ACC112 (cell line): ENCODE measurements around the gene SMARCE1.

Source experiments
- H2AFZ ChIP-seq: fragments of 200-600 bp; sonication (generic); one replicate; pipeline ENCODE4 v1.6.0; 2017; ENCODE audit warnings: antibody characterized with exemption, low read length; ENCODE audit not compliant: unreplicated experiment
- H3K27ac ChIP-seq: fragments of 200-600 bp; sonication (generic); 2 replicates; pipeline ENCODE4 v1.5.1; 2014; ENCODE audit warnings: low read depth, mild to moderate bottlenecking, antibody characterized with exemption, low read length, moderate library complexity
- H3K27me3 ChIP-seq: fragments of 200-600 bp; sonication (generic); 2 replicates; pipeline ENCODE4 v1.6.1; 2014; ENCODE audit warnings: mild to moderate bottlenecking, antibody characterized with exemption, low read length, moderate library complexity, mixed read lengths; ENCODE audit not compliant: insufficient read depth
- H3K36me3 ChIP-seq: fragments of 200-600 bp; sonication (generic); 2 replicates; pipeline ENCODE4 v1.6.1; 2016; ENCODE audit warnings: mild to moderate bottlenecking, antibody characterized with exemption, low read length, moderate library complexity, mixed read lengths; ENCODE audit not compliant: insufficient read depth
- H3K4me1 ChIP-seq: fragments of 200-600 bp; sonication (generic); one replicate; pipeline ENCODE4 v1.6.1; 2016; ENCODE audit warnings: low read length, mixed read lengths; ENCODE audit not compliant: insufficient read depth, unreplicated experiment, control insufficient read depth
- H3K4me3 ChIP-seq: fragments of 200-600 bp; sonication (generic); 2 replicates; pipeline ENCODE4 v1.5.1; 2014; ENCODE audit warnings: mild to moderate bottlenecking, low read depth, low read length
- H3K79me2 ChIP-seq: fragments of 200-600 bp; sonication (generic); one replicate; pipeline ENCODE4 v1.6.0; 2016; ENCODE audit warnings: low read length; ENCODE audit not compliant: control insufficient read depth, unreplicated experiment, insufficient read depth

The SMARCE1 gene

DNA sequence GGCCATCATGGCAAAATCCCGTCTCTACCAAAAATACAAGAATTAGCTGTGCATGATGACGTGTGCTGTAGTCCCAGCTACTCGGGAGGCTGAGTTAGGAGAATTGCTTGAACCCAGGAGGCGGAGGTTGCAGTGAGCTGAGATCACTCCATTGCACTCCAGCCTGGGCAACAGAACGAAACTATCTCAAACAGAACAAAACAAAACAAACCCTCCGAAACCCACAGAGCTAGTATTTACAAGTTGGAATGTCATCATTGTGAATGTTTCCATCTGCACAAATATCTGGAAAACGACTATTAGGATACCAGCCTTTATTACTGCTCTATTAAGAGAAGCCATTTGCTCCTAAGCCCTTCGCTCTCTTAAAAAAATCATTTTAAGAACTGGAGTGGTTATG is 26.0 kb downstream of the SMARCE1 start:
- no peaks in the 10 kb centered on the region for H3K36me3 ChIP-seq
- H2AFZ ChIP-seq: no peak overlapping the region
- H3K27ac ChIP-seq: no peak overlapping the region
- no peak overlapping the region for H3K4me3 ChIP-seq
- no peaks in the 10 kb centered on the region for H3K4me1 ChIP-seq
- H3K79me2 ChIP-seq: no peaks in the 10 kb centered on the region
- no peaks in the 10 kb centered on the region for H3K27me3 ChIP-seq

- Histone ChIP-seq H3K27me3 (no peaks in the 10 kb centered on the region), H3K27ac (no peak overlapping the region), H3K4me1 (no peaks in the 10 kb centered on the region)
These were observed 26.6 kb downstream of the SMARCE1 start for GRCh38 chr17:40621019-40621418.

GRCh38 chr17:40618754-40619625 is 28.6 kb downstream of the SMARCE1 start:
- H3K27me3 ChIP-seq: no peaks in the 10 kb centered on the region

More at GRCh38 chr17:40621019-40621418, 26.6 kb downstream of the SMARCE1 start:
- H3K4me3 ChIP-seq: no peak overlapping the region
- no peak overlapping the region for H2AFZ ChIP-seq
- no peaks in the 10 kb centered on the region for H3K79me2 ChIP-seq
- H3K36me3 ChIP-seq: no peaks in the 10 kb centered on the region

DNA sequence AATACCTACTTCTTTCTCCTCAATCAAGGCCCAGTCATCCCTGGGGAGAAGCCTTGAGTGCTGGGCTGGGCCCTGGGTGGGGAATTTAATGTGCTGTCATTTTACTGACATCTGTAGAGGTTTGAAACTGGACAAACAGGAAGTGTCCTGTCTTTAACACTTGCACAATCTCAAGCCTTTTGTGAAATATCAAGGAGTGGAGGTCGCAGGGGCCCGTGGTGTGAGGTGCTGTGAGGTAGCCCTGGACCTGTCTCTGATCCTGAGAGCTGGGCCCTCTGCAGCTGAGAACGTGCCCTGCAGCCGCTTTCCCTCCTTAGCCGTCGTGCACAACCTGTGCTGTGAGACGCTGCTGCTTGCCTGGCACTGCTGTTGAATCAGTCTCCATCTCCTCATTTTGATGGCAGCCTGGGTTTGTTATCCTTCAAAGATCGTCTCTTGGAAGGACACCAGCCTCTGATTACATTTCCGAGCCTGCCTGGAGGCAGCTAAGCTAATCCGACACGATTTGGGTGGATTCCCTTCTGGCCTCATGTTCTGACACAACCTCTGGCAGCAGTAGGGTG is 29.9 kb downstream of the SMARCE1 start:
- Histone ChIP-seq H3K79me2 (no peaks in the 10 kb centered on the region), H3K36me3 (no peaks in the 10 kb centered on the region)

More at GRCh38 chr17:40618754-40619625, 28.6 kb downstream of the SMARCE1 start:
- H3K4me1 ChIP-seq: no peaks in the 10 kb centered on the region
- H3K27ac ChIP-seq: no peak overlapping the region
- no peak overlapping the region for H3K4me3 ChIP-seq
- H3K36me3 ChIP-seq: no peaks in the 10 kb centered on the region
- no peaks in the 10 kb centered on the region for H3K79me2 ChIP-seq
- H2AFZ ChIP-seq: no peak overlapping the region

DNA sequence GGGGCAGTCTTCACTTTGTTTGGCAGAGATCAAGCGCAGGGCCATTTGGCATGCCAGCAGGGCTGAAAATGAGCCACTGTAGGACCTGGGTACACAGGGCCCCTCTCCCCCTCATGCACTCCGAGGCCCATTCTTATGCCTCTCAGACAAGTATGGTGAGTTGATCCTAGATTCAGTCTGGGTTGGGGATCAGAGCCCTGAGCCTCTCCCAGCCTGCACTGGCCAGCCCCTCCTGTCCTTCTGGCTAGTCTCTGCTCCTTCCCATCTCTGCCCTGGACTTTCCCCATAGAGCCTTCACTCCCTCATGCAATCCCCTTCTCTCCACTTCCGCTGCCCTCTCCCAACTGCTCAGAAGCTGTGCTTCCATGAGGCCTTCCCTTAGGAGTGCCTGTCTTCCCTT is 31.0 kb downstream of the SMARCE1 start:
- H3K4me1 ChIP-seq: no peaks in the 10 kb centered on the region
- H3K27me3 ChIP-seq: no peaks in the 10 kb centered on the region
- no peak overlapping the region for H3K27ac ChIP-seq
- no peak overlapping the region for H2AFZ ChIP-seq
- no peaks in the 10 kb centered on the region for H3K36me3 ChIP-seq
- H3K79me2 ChIP-seq: no peaks in the 10 kb centered on the region
- no peak overlapping the region for H3K4me3 ChIP-seq

More for the DNA sequence above, 29.9 kb downstream of the SMARCE1 start:
- Histone ChIP-seq H3K27ac (no peak overlapping the region), H3K4me3 (no peak overlapping the region), H3K27me3 (no peaks in the 10 kb centered on the region), H3K4me1 (no peaks in the 10 kb centered on the region), H2AFZ (no peak overlapping the region)

GRCh38 chr17:40615841-40616476 is 31.7 kb downstream of the SMARCE1 start:
- no peak overlapping the region for H3K4me3 ChIP-seq
- no peak overlapping the region for H3K27ac ChIP-seq
- H3K4me1 ChIP-seq: no peaks in the 10 kb centered on the region
- no peaks in the 10 kb centered on the region for H3K27me3 ChIP-seq
- no peaks in the 10 kb centered on the region for H3K79me2 ChIP-seq
- H3K36me3 ChIP-seq: no peaks in the 10 kb centered on the region
- no peak overlapping the region for H2AFZ ChIP-seq

DNA sequence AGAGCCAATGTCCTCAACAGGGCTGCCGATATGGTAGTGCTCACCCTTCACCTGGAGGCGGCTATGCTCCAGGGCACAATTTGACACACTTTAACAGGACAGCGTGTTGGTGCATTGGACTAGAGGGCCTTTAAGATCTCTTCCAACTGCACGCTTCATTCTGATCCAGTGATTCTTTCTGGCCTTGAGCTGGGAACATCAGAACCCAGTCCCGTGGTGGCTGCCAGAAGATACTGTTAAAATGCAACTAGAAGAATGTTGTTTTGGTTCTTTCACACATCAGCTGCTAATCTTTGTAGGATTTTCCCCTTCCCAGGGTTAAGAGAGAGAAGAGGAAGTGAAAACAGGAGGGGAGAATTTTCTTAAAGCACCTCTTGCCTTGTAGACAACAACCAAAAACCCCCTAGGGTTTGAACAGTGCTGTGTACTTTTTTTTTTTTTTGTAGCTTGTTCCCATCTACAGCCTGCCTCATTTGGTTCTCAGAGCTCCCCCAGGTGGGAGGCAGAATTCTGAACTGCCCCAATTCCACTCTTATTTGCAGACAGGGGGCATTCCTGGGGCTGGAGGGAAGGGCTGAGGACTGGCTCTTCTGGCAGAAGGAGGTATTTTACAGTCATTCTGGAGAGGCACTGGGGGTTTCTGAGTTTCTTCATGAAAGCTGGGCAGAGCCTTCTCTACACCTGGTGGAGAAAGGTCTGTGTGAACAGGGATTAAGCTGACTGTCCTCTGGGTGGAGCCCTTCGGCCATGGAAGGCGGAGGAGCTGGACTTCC is 32.4 kb downstream of the SMARCE1 start:
- Histone ChIP-seq H3K27ac (no peak overlapping the region), H3K27me3 (no peaks in the 10 kb centered on the region), H3K4me3 (no peak overlapping the region), H3K36me3 (no peaks in the 10 kb centered on the region), H3K4me1 (no peaks in the 10 kb centered on the region), H3K79me2 (no peaks in the 10 kb centered on the region), H2AFZ (no peak overlapping the region)

DNA sequence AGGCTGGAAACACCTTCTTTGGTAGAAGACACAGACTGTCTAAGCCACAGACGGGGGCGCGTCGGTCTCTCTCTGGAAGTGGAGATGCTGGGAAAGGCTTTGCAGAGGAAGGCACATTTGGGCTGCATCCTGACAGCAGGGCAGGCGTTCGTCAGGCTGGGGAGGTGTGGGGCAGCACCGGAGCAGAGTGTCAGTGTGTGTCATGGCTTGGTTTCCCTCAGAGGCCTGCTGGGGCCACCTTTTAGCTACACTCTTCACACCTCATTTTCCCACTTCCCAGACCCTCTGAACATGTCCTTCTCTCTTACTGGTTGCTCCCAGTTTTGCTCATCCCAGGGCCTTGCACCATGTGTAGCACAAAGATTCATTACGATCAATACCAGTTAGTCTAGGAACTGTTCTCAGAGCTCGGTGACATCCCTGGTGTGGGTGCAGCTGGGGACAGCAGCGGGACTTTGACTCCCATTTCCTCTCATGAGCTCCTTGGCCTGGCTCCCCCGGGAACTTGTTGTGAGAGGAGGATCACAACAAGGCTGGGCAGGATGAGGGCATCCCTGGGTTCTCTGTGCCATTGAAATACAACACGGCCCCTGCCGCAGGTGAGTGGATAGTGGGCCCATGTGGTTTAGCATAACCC is 33.1 kb downstream of the SMARCE1 start:
- H3K4me1 ChIP-seq: no peaks in the 10 kb centered on the region
- H2AFZ ChIP-seq: no peak overlapping the region
- no peak overlapping the region for H3K4me3 ChIP-seq
- no peaks in the 10 kb centered on the region for H3K79me2 ChIP-seq
- H3K27ac ChIP-seq: no peak overlapping the region
- H3K36me3 ChIP-seq: no peaks in the 10 kb centered on the region
- H3K27me3 ChIP-seq: no peaks in the 10 kb centered on the region

- Histone ChIP-seq H3K27ac (no peak overlapping the region), H3K4me3 (no peak overlapping the region), H3K36me3 (no peaks in the 10 kb centered on the region), H2AFZ (no peak overlapping the region), H3K4me1 (no peaks in the 10 kb centered on the region), H3K27me3 (no peaks in the 10 kb centered on the region), H3K79me2 (no peaks in the 10 kb centered on the region)
These were observed 34.0 kb downstream of the SMARCE1 start for GRCh38 chr17:40613467-40614154.
